ENCODE data around the gene USP32. TPM values are rescaled to one million over a fixed set of nuclear protein-coding genes. Genes with fewer than 3 reads are reported as not detected.

Gene USP32
- total RNA-seq, 2 experiments from 2014 or later, result 26.5 TPM

- H3K9me3 Mint-ChIP-seq, result no peaks in the 10 kb centered on the region
- no peaks in the 10 kb centered on the region for H3K27me3 Mint-ChIP-seq
- no peak for DNase-seq
- H3K27ac Mint-ChIP-seq, result no peak overlapping the region
- H3K4me1 Mint-ChIP-seq (ENCODE audit: low read depth), result peaks cover 33% of the 10 kb centered on the region
- TF ChIP-seq, protein P1, sequence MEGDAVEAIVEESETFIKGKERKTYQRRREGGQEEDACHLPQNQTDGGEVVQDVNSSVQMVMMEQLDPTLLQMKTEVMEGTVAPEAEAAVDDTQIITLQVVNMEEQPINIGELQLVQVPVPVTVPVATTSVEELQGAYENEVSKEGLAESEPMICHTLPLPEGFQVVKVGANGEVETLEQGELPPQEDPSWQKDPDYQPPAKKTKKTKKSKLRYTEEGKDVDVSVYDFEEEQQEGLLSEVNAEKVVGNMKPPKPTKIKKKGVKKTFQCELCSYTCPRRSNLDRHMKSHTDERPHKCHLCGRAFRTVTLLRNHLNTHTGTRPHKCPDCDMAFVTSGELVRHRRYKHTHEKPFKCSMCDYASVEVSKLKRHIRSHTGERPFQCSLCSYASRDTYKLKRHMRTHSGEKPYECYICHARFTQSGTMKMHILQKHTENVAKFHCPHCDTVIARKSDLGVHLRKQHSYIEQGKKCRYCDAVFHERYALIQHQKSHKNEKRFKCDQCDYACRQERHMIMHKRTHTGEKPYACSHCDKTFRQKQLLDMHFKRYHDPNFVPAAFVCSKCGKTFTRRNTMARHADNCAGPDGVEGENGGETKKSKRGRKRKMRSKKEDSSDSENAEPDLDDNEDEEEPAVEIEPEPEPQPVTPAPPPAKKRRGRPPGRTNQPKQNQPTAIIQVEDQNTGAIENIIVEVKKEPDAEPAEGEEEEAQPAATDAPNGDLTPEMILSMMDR (IDR thresholded peaks at IDR 0.05), result no peak
- ChIA-PET CTCF (no interaction called here), POLR2A (no interaction called here)
- intact Hi-C loops (cut with micrococcal nuclease), result no loop called here
- H3K36me3 Mint-ChIP-seq (ENCODE audit: low read depth), result peaks cover 7% of the 10 kb centered on the region
- H3K4me3 Mint-ChIP-seq, result no peak overlapping the region
- no peak for ATAC-seq
These were observed 35.0 kb downstream of the USP32 start for GRCh38 chr17:60356940-60357339.

DNA sequence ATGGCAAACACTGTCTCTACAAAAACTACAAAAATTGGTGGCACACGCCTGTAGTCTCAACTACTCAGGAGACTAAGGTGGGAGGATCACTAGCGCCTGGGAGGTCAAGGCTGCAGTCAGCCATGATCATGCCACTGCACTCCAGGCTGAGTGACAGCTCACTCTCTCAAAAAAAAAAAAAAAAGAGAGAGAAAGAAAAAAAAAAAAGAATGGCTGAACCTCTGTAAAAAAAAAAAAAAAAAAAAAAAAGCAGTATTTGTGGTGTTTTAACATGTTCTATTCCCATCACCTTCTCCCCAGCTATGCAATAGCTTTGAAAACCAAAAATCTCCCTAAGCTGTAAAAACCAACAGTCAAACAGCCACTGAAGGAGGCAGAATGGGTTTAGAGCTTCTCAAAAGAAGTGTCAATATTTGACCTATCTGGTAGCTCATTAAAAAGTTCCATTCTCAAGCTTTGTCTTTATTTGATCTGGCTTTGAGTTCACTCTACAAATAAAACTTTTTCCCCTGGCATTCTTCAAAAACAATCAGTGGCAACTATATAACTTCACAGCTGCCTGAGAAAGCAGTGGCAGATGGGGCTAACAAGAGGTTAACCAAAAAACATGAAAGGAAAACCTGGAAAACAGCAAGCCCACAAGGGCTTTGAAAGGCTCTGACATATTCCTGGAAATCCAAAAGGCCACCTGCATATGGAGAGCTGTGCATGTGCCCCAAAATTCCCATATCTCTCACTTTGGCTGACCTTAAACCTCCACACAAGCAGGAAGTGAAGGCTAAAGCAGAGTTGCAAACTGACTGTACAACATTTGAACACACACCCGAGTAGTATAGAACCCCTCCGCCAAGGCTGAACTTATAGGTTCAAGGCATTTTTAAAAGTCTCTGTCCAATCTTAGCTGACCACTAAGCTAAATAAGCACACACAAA, 36.0 kb downstream of the USP32 start:
- H3K4me3 Mint-ChIP-seq, result no peak overlapping the region
- ATAC-seq, result peak; percentile 26
- peak overlapping the region; percentile 56 for H3K27ac Mint-ChIP-seq
- peaks cover 33% of the 10 kb centered on the region for H3K4me1 Mint-ChIP-seq (ENCODE audit: low read depth)
- no peak for DNase-seq
- TF ChIP-seq, protein P1 (IDR thresholded peaks at IDR 0.05), result no peak
- H3K27me3 Mint-ChIP-seq, result no peaks in the 10 kb centered on the region
- H3K36me3 Mint-ChIP-seq (ENCODE audit: low read depth), result peaks cover 7% of the 10 kb centered on the region
- POLR2A ChIA-PET, result interaction anchor here (0.8 to 1.1 kb wide), 2 partner anchors 34 to 69 kb away, joined by 3 read pairs; no protein-coding TSS in a partner anchor
- H3K9me3 Mint-ChIP-seq, result no peaks in the 10 kb centered on the region
- CTCF ChIA-PET, result no interaction called here
- intact Hi-C loops (cut with micrococcal nuclease), result no loop called here

- POLR2A ChIA-PET, result no interaction called here
- Mint-ChIP-seq H3K4me1 (ENCODE audit: low read depth) (peaks cover 33% of the 10 kb centered on the region), H3K27ac (no peak overlapping the region)
These were observed 37.7 kb downstream of the USP32 start for GRCh38 chr17:60354223-60354622.

DNA sequence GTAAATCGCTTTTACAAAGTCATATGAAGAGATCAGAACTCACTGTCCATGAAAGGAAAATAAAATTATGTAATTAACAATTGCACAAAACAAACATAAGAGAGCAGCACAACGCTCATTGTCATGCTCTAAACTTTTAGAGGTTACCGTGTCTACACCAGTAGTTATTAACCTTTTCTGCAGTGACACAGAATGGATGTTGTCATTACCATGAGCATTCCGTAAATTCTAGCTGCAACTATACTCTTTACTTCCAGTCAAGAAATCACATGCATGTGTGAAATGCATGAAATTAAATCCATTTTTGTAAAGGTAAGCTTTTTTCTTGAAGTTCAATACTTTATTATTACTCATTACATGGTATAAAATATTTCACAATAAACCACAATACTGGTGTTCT, 38.2 kb downstream of the USP32 start:
- Mint-ChIP-seq H3K9me3 (no peaks in the 10 kb centered on the region), H3K27me3 (no peaks in the 10 kb centered on the region), H3K27ac (no peak overlapping the region), H3K4me3 (no peak overlapping the region), H3K4me1 (ENCODE audit: low read depth) (peaks cover 32% of the 10 kb centered on the region), H3K36me3 (ENCODE audit: low read depth) (peaks cover 7% of the 10 kb centered on the region)
- intact Hi-C loops (cut with micrococcal nuclease), result no loop called here
- no peak for DNase-seq
- ATAC-seq, result no peak
- TF ChIP-seq, protein P1 (IDR thresholded peaks at IDR 0.05), result no peak
- ChIA-PET CTCF (interaction anchor here (0.8 kb wide), 1 partner anchor 67 kb away, joined by 3 read pairs; no protein-coding TSS in a partner anchor), POLR2A (no interaction called here)

More at GRCh38 chr17:60354223-60354622, 37.7 kb downstream of the USP32 start:
- H3K36me3 Mint-ChIP-seq (ENCODE audit: low read depth), result peaks cover 7% of the 10 kb centered on the region
- H3K9me3 Mint-ChIP-seq, result no peaks in the 10 kb centered on the region
- DNase-seq (no peak), ATAC-seq (no peak)
- no peak overlapping the region for H3K4me3 Mint-ChIP-seq
- no peaks in the 10 kb centered on the region for H3K27me3 Mint-ChIP-seq
- CTCF ChIA-PET, result interaction anchor here (0.8 kb wide), 1 partner anchor 67 kb away, joined by 3 read pairs; no protein-coding TSS in a partner anchor
- TF ChIP-seq, protein P1 (IDR thresholded peaks at IDR 0.05), result no peak
- intact Hi-C loops (cut with micrococcal nuclease), result no loop called here

GRCh38 chr17:60352569-60352968, 39.4 kb downstream of the USP32 start:
- POLR2A ChIA-PET, result no interaction called here
- H3K9me3 Mint-ChIP-seq, result no peaks in the 10 kb centered on the region
- CTCF ChIA-PET, result no interaction called here

More at GRCh38 chr17:60352569-60352968, 39.4 kb downstream of the USP32 start:
- no peak overlapping the region for H3K27ac Mint-ChIP-seq
- no peak for DNase-seq
- no peak overlapping the region for H3K4me3 Mint-ChIP-seq
- intact Hi-C loops (cut with micrococcal nuclease), result no loop called here
- no peak for ATAC-seq
- H3K4me1 Mint-ChIP-seq (ENCODE audit: low read depth), result peaks cover 30% of the 10 kb centered on the region
- TF ChIP-seq, protein P1 (IDR thresholded peaks at IDR 0.05), result no peak
- H3K27me3 Mint-ChIP-seq, result no peaks in the 10 kb centered on the region
- H3K36me3 Mint-ChIP-seq (ENCODE audit: low read depth), result peaks cover 7% of the 10 kb centered on the region

All from activated CD8-positive, alpha-beta T cell treated with anti-CD3 and anti-CD28 coated beads for 36 hours (primary cell).